ENCODE data around the gene HSPB1. TPM values are rescaled to one million over a fixed set of nuclear protein-coding genes. Genes with fewer than 3 reads are reported as not detected.

HSPB1 gene
- total and polyA plus RNA-seq, 4 donors: 25.5 to 186 (median 104) TPM

GRCh38 chr7:76281706-76282343 lies 20.6 kb upstream of the HSPB1 start (continued):
- TF ChIP-seq CTCF (IDR thresholded peaks at IDR 0.05; ENCODE audit: low read depth, low read length, missing input control) (no peak), NR2F2 (IDR thresholded peaks at IDR 0.05) (no peak), FOXA1 (IDR thresholded peaks at IDR 0.05) (no peak), RXRA (IDR thresholded peaks at IDR 0.05) (no peak)

- DNase-seq (ENCODE audit: low spot score): no peak
- no peak overlapping the region for H3K27ac ChIP-seq (ENCODE audit: low read depth in 1 of 2, low read length in 2 of 2)
- TF ChIP-seq EGR1 (IDR thresholded peaks at IDR 0.05; ENCODE audit: low read depth in 2 of 2): no peak
- no peak for TF ChIP-seq CTCF (IDR thresholded peaks at IDR 0.05; ENCODE audit: low read depth, low read length, missing input control)
- TF ChIP-seq FOXA2 (IDR thresholded peaks at IDR 0.05): no peak
- TF ChIP-seq RXRA (IDR thresholded peaks at IDR 0.05): no peak
- TF ChIP-seq YY1 (IDR thresholded peaks at IDR 0.05): no peak
- TF ChIP-seq TAF1 (conservative IDR thresholded peaks at IDR 0.05): no peak
- TF ChIP-seq, protein P1, sequence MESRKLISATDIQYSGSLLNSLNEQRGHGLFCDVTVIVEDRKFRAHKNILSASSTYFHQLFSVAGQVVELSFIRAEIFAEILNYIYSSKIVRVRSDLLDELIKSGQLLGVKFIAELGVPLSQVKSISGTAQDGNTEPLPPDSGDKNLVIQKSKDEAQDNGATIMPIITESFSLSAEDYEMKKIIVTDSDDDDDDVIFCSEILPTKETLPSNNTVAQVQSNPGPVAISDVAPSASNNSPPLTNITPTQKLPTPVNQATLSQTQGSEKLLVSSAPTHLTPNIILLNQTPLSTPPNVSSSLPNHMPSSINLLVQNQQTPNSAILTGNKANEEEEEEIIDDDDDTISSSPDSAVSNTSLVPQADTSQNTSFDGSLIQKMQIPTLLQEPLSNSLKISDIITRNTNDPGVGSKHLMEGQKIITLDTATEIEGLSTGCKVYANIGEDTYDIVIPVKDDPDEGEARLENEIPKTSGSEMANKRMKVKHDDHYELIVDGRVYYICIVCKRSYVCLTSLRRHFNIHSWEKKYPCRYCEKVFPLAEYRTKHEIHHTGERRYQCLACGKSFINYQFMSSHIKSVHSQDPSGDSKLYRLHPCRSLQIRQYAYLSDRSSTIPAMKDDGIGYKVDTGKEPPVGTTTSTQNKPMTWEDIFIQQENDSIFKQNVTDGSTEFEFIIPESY (IDR thresholded peaks at IDR 0.05): no peak
- TF ChIP-seq JUND (IDR thresholded peaks at IDR 0.05): no peak
- TF ChIP-seq SP1 (IDR thresholded peaks at IDR 0.05): no peak
- no peak for TF ChIP-seq HNF4G (IDR thresholded peaks at IDR 0.05)
- TF ChIP-seq REST (IDR thresholded peaks at IDR 0.05): no peak
- TF ChIP-seq HNF4A (conservative IDR thresholded peaks at IDR 0.05): no peak
- TF ChIP-seq, protein P2, sequence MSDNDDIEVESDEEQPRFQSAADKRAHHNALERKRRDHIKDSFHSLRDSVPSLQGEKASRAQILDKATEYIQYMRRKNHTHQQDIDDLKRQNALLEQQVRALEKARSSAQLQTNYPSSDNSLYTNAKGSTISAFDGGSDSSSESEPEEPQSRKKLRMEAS (IDR thresholded peaks at IDR 0.05): no peak
- no peak for TF ChIP-seq NR2F2 (IDR thresholded peaks at IDR 0.05)
- no peak for TF ChIP-seq ATF3 (IDR thresholded peaks at IDR 0.05)
- no peak for TF ChIP-seq FOXA1 (IDR thresholded peaks at IDR 0.05)
- TF ChIP-seq GABPA (IDR thresholded peaks at IDR 0.05 in 1 of 2, conservative IDR thresholded peaks at IDR 0.05 in 1 of 2): no peak
- H3K36me3 ChIP-seq (ENCODE audit: control insufficient read depth in 4 of 4, insufficient read depth in 3 of 4, low read depth in 1 of 4, low read length in 3 of 4): no peaks in the 10 kb centered on the region
- WGBS: 4% methylated on average over 98 of the region's 98 CpGs
- H3K9me3 ChIP-seq (ENCODE audit: control insufficient read depth in 4 of 4, low read length in 3 of 4): no peaks in the 10 kb centered on the region
- peaks cover 0 to 15% (median 7%) of the 10 kb centered on the region in 4 donors for H3K4me1 ChIP-seq (ENCODE audit: control insufficient read depth in 4 of 4, insufficient read depth in 4 of 4, low read length in 3 of 4)
- H3K27me3 ChIP-seq (ENCODE audit: control insufficient read depth in 4 of 4, insufficient read depth in 4 of 4, low read length in 3 of 4): peaks cover 0 to 6% (median 3%) of the 10 kb centered on the region in 4 donors
- H3K9ac ChIP-seq (ENCODE audit: low read depth in 1 of 2, low read length in 2 of 2): no peak overlapping the region
- H3K4me3 ChIP-seq (ENCODE audit: low read depth in 1 of 3, low read length in 3 of 3): peak overlapping the region in 1 of 3 donors; percentile 51
Measured at GRCh38 chr7:76282344-76283253, 19.9 kb upstream of the HSPB1 start.
